Measurements from ENCODE around the gene CLIC4. TPM values are rescaled to one million over a fixed set of nuclear protein-coding genes. Genes with fewer than 3 reads are reported as not detected.
A peak's percentile ranks its signal among the peaks of the same experiment; 100 is the strongest.
"Not testable (repeated sequence)": the region's sequence is repeated elsewhere in the genome, so short reads cannot be mapped to it uniquely, and the experiment has no call there.

CLIC4 gene
- 571 and 966 TPM in 2 replicates for total RNA-seq (ENCODE audit: low replicate concordance)

DNA sequence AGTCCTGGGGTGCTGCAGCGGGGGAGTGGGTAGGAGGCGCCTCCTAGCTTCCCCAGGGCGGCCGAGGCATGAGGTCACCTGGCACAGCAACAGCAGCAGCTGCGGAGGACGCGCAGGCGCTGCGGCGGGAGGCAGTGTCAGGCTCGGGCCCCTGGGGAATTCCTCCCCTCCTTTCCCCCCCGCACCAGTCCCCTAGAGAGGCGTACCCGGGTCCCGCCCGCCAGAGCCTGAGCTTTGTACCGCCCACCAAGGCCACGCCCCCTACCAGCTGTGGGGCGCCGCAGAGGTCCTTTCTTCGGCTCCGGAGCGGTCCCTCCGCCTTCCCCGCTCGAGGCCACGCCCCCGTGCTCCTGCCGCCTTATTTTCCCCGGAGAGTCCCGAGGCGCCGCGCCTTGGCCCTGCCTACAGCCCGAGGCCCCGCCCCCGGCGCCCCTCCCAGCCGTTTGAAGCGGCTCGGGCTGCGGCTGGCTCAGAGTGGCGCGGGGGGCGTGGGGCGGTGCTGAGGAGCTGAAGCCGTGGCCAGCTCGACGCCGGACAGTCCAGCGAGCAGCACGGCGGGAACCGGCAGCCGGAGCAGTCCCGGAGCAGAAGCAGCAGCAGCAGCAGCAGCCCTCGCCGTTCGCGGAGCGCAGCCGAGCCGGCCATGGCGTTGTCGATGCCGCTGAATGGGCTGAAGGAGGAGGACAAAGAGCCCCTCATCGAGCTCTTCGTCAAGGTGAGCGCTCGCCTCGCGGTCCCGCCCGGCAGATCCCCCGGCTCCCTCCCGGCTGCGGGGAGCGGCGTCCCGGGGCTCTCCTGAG, at the start of gene CLIC4:
CLIC4 (plus strand) TSS at position 537 of the 800 bp plus-strand sequence; CDS start at position 644, 107 bp downstream.
- DNase-seq (ENCODE audit: low read depth), result peak; percentile 98
- peak within 1 kb of the TSS; percentile 93 for H3K4me3 ChIP-seq (ENCODE audit: low read depth, low read length)
- TF ChIP-seq, protein P1, sequence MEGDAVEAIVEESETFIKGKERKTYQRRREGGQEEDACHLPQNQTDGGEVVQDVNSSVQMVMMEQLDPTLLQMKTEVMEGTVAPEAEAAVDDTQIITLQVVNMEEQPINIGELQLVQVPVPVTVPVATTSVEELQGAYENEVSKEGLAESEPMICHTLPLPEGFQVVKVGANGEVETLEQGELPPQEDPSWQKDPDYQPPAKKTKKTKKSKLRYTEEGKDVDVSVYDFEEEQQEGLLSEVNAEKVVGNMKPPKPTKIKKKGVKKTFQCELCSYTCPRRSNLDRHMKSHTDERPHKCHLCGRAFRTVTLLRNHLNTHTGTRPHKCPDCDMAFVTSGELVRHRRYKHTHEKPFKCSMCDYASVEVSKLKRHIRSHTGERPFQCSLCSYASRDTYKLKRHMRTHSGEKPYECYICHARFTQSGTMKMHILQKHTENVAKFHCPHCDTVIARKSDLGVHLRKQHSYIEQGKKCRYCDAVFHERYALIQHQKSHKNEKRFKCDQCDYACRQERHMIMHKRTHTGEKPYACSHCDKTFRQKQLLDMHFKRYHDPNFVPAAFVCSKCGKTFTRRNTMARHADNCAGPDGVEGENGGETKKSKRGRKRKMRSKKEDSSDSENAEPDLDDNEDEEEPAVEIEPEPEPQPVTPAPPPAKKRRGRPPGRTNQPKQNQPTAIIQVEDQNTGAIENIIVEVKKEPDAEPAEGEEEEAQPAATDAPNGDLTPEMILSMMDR (IDR thresholded peaks at IDR 0.05; ENCODE audit: insufficient read depth, low read length), result peak; percentile 29

DNA sequence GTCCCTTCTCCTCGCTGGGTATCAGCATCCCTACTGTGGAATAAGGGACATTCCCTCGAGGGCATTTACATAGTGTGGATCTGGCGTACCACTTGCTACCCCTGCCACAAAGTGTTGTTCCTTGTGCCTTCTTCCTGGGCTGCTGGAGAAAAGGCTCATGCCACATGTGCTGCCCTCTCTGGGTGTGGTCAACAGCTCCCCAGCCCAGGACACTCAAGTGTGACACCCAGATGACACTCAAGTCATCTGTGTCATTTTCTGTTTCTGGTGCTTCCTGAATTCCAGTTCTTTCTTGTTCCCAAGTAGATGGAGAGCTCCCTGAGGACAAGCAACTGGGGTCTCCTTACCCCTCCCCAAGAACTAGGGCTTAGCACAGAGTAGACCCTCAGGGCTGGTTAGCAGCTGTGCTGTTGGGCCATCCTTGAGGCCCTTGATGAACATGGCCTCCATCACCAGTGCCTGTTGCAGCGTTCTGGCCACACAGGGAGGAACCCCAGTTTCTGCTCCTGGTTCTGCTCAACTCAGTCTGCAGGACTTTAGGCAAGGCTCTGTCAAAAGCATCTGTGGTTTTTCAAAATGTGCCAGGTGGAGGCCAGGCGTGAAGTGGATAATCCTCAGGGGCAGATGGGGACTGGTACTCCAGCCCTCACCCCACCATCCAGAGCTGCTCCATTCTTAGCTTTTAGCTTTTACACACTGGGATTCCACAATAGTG, 49.0 kb upstream of the CLIC4 start:
- DNase-seq (ENCODE audit: low read depth), result no peak
- no peak overlapping the region for H3K4me3 ChIP-seq (ENCODE audit: low read depth, low read length)
- TF ChIP-seq, protein P1 (IDR thresholded peaks at IDR 0.05; ENCODE audit: insufficient read depth, low read length), result no peak

DNA sequence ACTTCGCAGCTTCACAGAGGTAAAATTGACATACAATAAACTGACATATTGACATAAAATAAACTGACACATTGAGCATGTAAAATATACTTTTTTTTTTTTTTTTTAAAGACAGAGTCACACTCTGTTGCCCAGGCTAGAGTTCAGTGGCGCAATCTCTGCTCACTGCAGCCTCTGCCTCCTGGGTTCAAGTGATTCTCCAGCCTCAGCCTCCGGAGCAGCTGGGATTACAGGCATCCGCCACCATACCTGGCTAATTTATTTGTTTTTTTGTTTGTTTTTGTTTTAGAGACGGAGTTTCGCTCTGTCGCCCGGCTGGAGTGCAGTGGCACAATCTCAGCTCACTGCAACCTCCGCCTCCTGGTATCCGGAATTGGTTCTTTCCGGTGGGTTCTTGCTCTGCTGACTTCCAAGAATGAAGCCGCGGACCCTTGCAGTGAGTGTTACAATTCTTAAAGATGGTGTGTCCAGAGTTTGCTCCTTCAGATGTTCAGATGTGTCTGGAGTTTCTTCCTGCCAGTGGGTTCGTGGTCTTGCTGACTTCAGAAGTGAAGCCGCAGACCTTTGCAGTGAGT, 48.4 kb upstream of the CLIC4 start:
- DNase-seq (ENCODE audit: low read depth), result no peak
- no peak overlapping the region for H3K4me3 ChIP-seq (ENCODE audit: low read depth, low read length)
- TF ChIP-seq, protein P1 (IDR thresholded peaks at IDR 0.05; ENCODE audit: insufficient read depth, low read length), result no peak

DNA sequence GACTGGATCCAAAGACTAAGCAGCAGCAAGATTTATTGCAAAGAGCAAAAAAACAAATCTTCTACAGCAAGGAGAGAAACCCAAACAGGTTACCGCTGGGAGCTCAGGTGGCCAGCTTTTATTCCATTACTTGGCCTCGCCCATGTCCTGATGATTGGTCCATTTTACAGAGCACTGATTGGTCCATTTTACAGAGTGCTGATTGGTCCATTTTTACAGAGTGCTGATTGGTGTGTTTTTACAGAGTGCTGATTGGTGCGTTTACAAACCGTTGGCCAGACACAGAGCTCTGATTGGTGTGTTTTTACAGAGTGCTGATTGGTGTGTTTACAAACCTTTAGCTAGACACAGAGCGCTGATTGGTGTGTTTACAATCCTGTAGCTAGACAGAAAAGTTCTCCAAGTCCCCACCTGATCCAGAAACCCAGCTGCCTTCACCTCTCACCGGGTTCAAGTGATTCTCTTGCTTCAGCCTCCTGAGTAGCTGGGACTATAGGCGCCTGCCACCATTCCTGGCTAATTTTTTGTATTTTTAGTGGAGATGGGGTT, 47.7 kb upstream of the CLIC4 start:
- DNase-seq (ENCODE audit: low read depth); H3K4me3 ChIP-seq (ENCODE audit: low read depth, low read length): not testable (repeated sequence)

GRCh38 chr1:24698326-24698725, 46.9 kb upstream of the CLIC4 start:
- not testable (repeated sequence) for DNase-seq (ENCODE audit: low read depth); H3K4me3 ChIP-seq (ENCODE audit: low read depth, low read length)

DNA sequence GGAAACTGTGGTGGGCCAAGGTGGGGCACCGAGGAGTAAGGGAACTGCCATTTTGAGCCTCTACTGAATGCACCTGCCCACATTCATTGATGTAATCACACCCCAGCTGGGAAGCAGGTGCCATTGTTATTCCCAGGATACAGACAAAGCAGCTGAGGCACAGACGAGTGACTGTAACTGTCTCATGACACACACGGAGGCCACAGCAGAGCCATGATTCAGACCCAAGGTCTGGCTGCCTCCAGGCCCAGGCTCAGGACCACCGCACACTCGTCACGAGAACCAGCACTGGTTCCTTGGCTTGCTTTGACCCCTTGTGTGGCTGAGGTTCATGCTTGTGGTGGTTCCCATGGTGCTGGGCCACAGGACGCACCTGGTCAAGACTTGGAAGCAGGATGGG, 45.6 kb upstream of the CLIC4 start:
- no peak for DNase-seq (ENCODE audit: low read depth)

DNA sequence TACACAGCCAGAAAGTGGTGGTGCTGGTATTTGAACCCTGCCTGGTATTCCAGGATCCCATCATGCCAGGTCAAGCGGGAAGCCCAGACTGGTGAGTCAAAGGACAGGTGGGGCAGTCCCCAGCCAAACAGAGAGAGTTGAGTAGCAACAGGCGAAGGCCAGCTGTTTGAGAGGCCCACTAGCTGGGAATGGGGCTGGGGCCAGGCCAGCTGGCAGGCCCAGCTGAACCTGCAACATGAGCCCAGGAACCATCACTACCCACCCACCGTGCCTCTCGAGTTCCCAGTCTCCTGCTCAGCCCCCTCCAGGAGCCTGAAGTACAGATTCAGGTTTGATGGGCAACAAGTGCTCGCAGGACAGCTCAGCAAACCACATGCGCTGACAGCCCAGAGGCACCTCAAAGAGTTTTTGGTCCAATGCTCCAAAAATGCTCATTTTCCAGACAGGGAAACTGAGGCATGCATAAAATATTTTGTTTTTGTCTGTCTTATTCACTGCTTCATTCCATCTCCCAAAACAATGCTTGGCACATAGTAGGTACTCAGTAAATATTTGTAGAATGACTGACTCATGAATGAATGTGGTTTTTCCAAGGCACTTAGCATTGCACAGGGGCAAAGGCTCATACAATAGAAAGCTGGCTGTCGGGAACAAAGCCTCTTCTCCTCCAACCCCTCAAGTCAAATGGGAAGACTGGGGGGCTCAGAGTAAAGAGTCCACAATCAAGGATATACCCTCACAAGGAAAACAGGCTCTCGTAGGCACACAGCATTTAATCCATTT, 42.5 kb upstream of the CLIC4 start:
- peak; percentile 56 for DNase-seq (ENCODE audit: low read depth)
- TF ChIP-seq, protein P1 (IDR thresholded peaks at IDR 0.05; ENCODE audit: insufficient read depth, low read length), result no peak
- H3K4me3 ChIP-seq (ENCODE audit: low read depth, low read length), result no peak overlapping the region

More for the DNA sequence above, 45.6 kb upstream of the CLIC4 start:
- no peak overlapping the region for H3K4me3 ChIP-seq (ENCODE audit: low read depth, low read length)
- TF ChIP-seq, protein P1 (IDR thresholded peaks at IDR 0.05; ENCODE audit: insufficient read depth, low read length), result no peak

Measured in fibroblast of the aortic adventitia (primary cell).